H1 (cell line): ENCODE measurements around the gene RALGAPA1. TPM values are rescaled to one million over a fixed set of nuclear protein-coding genes. Genes with fewer than 3 reads are reported as not detected.

Experiments
- CREB1 ChIP-seq: IDR thresholded peaks from 2 replicates; pipeline ENCODE4 v1.6.1; 2012; ENCODE audit warnings: inconsistent platforms
- CTBP2 ChIP-seq: IDR thresholded peaks from 2 replicates; pipeline ENCODE4 v1.7.0; 2011; ENCODE audit warnings: borderline replicate concordance, mild to moderate bottlenecking, moderate library complexity, mixed read lengths, low read length; ENCODE audit not compliant: insufficient read depth, insufficient read length
- EZH2 ChIP-seq: fragments of 200-600 bp; sonication (generic); IDR thresholded peaks from 2 replicates; pipeline ENCODE4 v1.7.1; 2012; ENCODE audit warnings: low read depth, mild to moderate bottlenecking, moderate library complexity, low read length, inconsistent platforms; ENCODE audit not compliant: severe bottlenecking
- SP4 ChIP-seq: IDR thresholded peaks from 2 replicates; pipeline ENCODE4 v1.6.1; 2012; ENCODE audit warnings: low read length, inconsistent platforms
- TEAD4 ChIP-seq: IDR thresholded peaks from 2 replicates; pipeline ENCODE4 v1.6.1; 2012; ENCODE audit warnings: low read depth, low read length, inconsistent platforms, mixed read lengths
- polyA plus RNA-seq, 7 experiments: library from polyadenylated mRNA; depleted of rRNA in 3 of 7; stranded (reverse) in 5 of 7; unstranded in 2 of 7; fragments of >200 nt in 5 of 7; fragments of 200-250 nt in 2 of 7; gene quantifications; 1 replicate in 5 of 7; 2 replicates in 1 of 7; 4 replicates in 1 of 7; pipeline versions ENCODE4 v1.2.1 to v1.2.3, GENCODE V29; 2011 to 2013; ENCODE audit warnings: missing spikeins in 2 of 7, mixed read lengths in 2 of 7
- total RNA-seq: library from RNA; stranded (reverse); fragmentation: NEBNext Ultra II Directional; extraction: Animal tissue kit (Norgen Biotek cat#: 25700); gene quantifications from 2 replicates; pipeline ENCODE4 v1.2.1, GENCODE V29; 2021

RALGAPA1 gene
- total and polyA plus RNA-seq, 2 of the 8 experiments (the other 6 are each of a cell fraction or from before 2014, with no cell fraction given), result 4.2 to 26.7 TPM

GRCh38 chr14:35637269-35637668 is 171.8 kb downstream of the RALGAPA1 start (continued):
- no peak for TF ChIP-seq CREB1
- no peak for TF ChIP-seq EZH2
- TF ChIP-seq SP4, result no peak
- no peak for TF ChIP-seq TEAD4
- TF ChIP-seq CTBP2, result no peak
- TF ChIP-seq, all 59 proteins: peak for 0
